HuH-7 (cell line): ENCODE measurements around the gene RPS6KA5.

Experiments
- DNase-seq: peaks from one replicate; pipeline ENCODE4 v3.0.0; 2011; ENCODE audit warnings: low spot score

RPS6KA5 gene

DNA sequence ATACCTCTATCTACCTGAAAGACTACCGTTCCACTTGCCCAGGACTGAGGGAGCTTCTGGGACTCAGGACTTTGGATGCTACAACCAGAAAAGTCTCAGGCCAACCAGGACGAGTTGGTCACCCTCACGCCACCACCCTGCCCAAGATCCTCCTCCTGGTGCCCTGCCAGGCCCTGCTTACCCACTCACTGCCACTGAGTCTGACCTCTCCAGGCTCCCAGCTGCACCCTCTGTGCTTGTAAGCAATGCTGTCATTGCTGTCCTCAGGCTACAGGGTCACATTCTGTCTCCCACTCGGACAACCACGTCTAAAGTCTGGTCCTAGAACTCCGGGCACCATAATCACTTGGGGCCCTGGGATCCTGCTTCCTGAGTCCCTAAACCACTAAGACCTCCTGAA lies 253.4 kb downstream of the RPS6KA5 start:
- DNase-seq, result no peak

- DNase-seq, result no peak
Measured at GRCh38 chr14:90805662-90806540, 254.5 kb downstream of the RPS6KA5 start.

GRCh38 chr14:90805084-90805391 lies 255.4 kb downstream of the RPS6KA5 start:
- no peak for DNase-seq

DNA sequence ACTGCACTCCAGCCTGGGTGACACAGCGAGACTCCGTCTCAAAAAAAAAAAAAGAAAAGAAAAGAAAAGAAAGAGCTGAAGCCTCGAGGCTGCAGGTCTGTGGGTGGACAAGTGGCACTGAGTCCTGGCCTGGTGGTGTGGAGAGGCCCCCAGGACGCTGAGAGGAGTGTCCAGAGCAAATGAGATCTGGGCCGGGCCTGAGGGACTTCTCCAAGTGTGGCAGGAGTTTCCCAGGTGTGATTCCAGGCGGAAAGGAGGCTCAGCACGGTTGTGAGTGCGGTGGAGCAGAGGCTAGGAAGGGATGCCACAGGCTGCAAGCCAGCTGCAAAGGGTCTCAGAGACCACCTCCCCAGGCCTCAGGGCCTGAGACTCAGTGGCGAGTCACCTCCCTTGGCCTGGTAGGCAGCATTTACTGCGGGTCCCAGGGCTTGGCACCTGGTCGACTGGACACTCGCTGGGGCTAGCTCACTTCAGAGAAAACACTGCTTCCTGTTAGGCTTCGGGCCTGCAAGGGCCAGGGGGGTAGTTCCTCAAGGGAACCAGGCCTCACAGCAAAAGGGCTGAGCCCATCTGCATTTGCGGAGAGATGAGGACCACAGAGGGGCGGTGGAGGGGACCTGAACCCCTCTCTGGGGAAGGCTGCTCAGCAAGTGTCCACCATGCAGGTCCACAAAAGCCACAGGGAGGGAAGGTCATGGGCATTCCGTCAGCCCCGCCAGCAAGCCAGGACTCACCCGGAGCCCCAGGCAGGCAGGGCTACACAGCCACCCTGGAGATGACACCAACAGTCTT lies 256.0 kb downstream of the RPS6KA5 start:
- no peak for DNase-seq

GRCh38 chr14:90803249-90803648 lies 257.2 kb downstream of the RPS6KA5 start:
- DNase-seq, result no peak

GRCh38 chr14:90799420-90799819 lies 261.0 kb downstream of the RPS6KA5 start:
- DNase-seq, result no peak

- DNase-seq, result no peak
Measured at GRCh38 chr14:90797919-90798318, 262.5 kb downstream of the RPS6KA5 start.
